Left renal cortex interstitium (tissue), 4 donors: ENCODE data around the gene TBC1D20. TPM values are rescaled to one million over a fixed set of nuclear protein-coding genes. Genes with fewer than 3 reads are reported as not detected.
"Not testable (repeated sequence)": the region's sequence is repeated elsewhere in the genome, so short reads cannot be mapped to it uniquely, and the experiment has no call there.

Experiments used
- DNase-seq, 4 donors: peaks; one replicate each; pipeline ENCODE4 v3.0.0-alpha.2; 2013; ENCODE audit warnings: low read depth in 4 of 4, low spot score in 2 of 4, missing footprints in 1 of 4
- polyA plus RNA-seq, 4 donors: library from polyadenylated mRNA; unstranded; fragments of 120-200 nt; gene quantifications; one replicate each; pipeline ENCODE4 v1.2.1, GENCODE V29; 2013; ENCODE audit not compliant: insufficient read length in 4 of 4

The TBC1D20 gene
- polyA plus RNA-seq, 4 donors: 29.0 to 38.3 (median 32.9) TPM

GRCh38 chr20:403582-403957 lies 58.8 kb downstream of the TBC1D20 start:
- no peak for DNase-seq

DNA sequence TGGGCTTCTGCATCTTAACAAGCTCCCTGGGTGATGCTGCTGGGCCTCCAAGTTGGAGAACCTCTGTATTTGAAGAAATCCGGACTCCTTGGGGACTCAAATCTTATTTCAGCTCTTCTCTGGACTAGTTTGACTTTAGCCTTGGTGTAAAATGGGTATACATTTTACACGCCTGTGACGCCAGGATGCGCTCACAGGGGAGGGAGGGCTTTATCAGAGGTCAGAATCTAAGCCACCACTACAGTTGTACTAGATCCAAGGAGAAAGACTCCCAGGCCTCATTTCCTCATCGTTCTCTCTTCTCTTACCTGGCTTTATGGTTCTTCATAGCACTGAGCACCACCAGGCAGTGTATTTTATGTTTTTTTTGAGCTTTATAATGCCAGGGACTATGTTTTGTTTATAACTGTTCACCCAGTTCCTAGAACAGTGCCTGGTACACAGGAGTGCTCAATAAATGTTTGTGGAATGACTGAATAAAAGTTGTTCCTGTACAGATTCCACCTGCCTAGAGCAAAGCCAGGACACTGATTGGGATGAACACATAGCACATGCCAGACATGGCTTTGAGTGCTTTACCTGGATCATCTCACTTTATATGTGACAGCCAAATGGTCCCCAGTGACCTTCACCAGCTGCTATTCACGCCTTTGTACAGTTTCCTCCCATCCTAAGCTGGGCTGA lies 59.3 kb downstream of the TBC1D20 start:
- DNase-seq: no peak

DNA sequence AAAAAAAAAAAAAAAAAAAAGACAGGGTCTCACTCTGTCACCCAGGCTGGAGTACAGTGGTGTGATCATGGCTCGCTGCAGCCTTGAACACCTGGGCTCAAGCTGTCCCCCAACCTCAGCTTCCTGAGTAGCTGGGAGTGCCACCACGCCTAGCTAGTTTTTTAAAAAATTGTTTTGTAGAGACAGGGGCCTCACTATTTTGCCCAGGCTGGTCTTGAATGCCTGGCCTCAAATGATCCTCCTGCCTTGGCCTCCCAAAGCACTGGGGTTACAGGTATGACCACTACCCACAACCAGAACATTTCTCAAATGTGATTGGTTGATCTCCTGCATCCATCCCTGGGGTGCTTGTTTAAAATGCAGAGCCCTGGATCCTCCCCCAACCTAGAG lies 59.8 kb downstream of the TBC1D20 start:
- DNase-seq: no peak

GRCh38 chr20:401682-402495 lies 60.4 kb downstream of the TBC1D20 start:
- DNase-seq: no peak

DNA sequence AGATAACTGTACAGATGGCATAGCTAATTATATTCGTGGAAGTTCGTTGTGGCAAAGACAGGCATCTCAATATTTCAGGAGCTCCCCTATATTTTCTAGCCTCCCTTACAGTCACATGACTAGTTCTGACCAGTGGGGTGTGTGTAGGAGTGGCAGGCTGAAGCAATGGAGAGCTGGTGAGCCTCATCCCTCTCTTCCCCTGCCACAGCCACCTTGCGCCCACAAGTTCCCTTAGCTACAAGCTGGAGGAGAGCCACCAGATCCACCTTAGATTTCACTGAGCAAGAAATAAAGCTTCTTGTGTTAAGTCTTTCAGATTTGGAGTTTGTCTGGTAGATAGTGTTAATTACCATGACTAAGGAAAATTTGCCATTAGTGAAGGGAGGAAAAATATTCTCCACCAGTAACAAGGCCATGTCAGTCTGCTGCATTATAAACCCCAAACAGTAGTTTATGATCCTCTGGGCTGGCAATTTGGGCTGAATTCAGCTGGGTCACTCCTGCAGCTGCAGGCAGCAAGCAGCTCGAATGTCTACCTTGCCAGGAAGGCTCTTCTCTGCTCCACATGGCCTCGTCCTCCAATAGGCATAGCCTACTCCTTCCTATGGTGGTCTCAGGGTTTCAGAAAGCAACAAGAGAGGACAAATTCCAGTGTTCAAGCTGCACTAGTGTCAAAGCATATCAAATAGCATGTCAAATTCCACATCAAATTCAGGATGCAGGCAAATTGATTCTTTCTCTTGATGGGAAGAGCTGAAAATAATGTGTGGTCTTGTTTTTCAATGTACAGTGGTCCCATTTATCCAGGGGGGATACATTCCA lies 61.7 kb downstream of the TBC1D20 start:
- DNase-seq: no peak

DNA sequence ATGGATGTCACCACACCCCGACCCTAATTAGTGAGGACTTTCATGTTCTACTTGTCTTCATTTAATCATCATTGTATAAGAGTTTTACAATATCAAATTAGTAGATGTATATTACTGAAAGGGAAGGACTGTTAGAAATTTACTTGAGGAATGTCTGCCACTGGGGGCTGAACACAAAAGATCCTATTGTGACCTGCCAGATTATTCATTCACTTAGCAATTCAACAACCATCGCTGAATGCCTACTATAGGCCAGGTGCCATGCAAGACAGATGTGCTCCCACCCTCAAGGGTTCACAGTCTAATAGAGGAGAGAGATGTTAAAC lies 62.2 kb downstream of the TBC1D20 start:
- DNase-seq: no peak

- no peak for DNase-seq
These were observed 63.1 kb downstream of the TBC1D20 start for GRCh38 chr20:399182-399707.

- no peak for DNase-seq
These were observed 64.7 kb downstream of the TBC1D20 start for GRCh38 chr20:397432-398237.

DNA sequence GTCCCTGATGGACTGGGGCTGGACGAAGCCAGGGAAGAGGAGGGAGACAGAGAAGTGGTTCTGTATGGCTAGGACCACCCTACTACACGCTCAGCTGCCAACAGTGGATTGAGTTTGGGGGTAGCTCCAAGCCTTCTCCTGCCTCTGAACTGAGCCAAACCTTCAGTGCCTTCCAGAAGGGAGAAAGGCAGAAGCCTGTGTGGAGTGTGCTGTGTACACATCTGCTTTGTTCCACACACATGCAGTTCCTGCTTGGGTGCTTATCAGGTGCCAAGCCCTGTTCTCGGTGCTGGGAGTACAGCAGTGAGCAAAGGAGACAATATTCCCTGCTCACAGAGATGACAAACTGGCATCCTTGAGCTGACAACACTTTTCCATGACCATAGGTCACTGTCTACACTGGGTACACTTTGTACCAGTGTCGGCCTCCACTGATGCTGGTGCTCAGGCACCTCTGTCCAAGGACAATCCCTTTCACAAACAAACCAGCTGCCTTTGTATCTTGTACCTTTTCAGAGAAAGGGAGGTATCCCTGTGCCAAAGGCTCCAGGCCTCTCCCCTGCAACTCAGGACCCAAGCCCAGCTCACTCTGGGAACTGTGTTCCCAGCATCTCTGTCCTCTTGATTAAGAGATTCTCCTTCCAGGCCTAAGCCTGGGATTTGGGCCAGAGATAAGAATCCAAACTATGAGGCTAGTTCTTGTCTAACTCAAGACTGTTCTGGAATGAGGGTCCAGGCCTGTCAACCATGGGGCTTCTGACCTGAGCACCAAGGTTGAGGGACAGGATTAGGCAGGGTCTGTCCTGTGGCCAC lies 65.5 kb downstream of the TBC1D20 start:
- no peak for DNase-seq

DNA sequence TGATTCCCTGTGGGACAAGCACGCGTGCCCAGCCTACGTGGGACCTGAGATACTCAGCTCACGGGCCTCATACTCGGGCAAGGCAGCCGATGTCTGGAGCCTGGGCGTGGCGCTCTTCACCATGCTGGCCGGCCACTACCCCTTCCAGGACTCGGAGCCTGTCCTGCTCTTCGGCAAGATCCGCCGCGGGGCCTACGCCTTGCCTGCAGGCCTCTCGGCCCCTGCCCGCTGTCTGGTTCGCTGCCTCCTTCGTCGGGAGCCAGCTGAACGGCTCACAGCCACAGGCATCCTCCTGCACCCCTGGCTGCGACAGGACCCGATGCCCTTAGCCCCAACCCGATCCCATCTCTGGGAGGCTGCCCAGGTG lies 66.1 kb downstream of the TBC1D20 start:
- no peak for DNase-seq

- DNase-seq: not testable (repeated sequence)
These were observed 69.0 kb downstream of the TBC1D20 start for GRCh38 chr20:393296-393695.

- DNase-seq: no peak
These were observed 71.2 kb downstream of the TBC1D20 start for GRCh38 chr20:391041-391711.

GRCh38 chr20:389220-389619 lies 73.1 kb downstream of the TBC1D20 start:
- DNase-seq: no peak

DNA sequence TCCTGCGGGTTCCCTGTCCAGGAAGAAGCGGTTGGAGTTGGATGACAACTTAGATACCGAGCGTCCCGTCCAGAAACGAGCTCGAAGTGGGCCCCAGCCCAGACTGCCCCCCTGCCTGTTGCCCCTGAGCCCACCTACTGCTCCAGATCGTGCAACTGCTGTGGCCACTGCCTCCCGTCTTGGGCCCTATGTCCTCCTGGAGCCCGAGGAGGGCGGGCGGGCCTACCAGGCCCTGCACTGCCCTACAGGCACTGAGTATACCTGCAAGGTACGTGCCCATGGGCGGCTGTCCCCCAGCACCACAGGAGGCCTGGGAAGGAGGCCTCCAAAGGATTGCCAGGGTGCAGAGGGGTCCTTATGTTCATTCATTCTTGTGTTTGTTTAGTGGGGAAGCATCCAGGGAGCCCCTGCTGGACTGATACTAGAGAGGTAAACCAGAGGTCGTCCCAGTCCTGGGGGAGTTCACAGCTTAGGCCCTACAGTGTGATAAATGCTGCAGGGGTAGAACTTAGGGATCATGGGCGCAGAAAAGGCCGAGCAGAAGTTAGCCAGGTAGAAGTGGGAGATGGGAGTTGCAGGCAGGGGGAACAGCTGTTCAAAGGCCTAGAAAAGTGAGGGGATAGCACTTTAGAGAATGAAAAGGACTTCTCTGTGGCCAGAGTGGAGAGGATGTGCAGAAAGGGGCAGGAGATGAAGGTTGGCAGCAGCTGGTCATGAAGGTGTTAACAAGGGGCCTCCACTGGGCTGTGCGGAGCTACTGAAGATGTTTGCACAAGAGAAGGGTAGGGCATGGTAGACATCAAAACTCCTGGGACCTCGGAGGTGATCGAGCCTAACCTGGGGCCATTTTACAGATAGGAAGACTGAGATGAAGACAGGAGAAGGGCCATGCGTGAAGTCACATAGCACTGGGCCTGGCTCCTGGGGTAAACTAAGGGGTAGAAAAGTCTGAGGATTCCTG lies 74.0 kb downstream of the TBC1D20 start:
- no peak for DNase-seq

DNA sequence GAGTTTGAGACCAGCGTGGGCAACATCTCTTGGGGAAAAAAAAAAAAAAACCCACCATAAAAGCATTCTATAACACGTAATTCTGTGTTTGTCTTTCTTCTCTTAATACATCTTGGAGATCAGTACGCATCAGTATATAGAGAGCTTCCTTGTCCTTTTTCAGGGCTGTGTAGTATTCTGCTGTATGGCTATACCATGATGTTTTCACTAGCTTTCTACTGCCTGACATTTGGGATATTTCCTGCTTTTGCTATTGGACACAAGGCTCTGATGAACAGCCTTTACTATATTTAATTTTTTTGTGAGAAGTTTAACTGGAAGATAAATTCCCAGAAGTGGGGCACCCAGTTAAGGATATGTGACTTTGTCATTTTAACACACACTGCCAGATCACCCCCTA lies 74.8 kb downstream of the TBC1D20 start:
- no peak for DNase-seq

DNA sequence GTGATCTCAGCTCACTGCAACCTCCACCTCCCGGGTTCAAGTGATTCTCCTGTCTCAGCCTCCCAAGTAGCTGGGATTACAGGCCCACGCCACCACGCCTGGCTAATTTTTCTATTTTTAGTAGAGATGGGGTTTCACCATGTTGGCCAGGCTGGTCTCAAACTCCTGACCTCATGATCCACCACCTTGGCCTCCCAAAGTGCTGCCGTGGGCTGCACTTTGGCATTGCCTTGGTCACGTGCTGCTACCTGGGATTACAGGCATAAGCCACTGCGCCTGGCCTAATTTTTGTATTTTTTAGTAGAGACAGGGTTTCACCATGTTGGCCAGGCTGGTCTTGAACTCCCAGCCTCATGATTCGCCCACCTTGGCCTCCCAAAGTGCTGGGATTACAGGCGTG lies 75.7 kb downstream of the TBC1D20 start:
- not testable (repeated sequence) for DNase-seq
